Caki2 (cell line): ENCODE data around the gene SIVA1. TPM values are rescaled to one million over a fixed set of nuclear protein-coding genes. Genes with fewer than 3 reads are reported as not detected.

Experiments
- DNase-seq: peaks from one replicate; pipeline ENCODE4 v3.0.0-alpha.2; 2015; ENCODE audit warnings: low read depth
- in situ Hi-C: cut with HindIII; loops from 2 replicates; pipeline ENCODE4 v1.10.0; 2016; ENCODE audit warnings: low sequenced_read_pairs, low pct_unique_long_range_greater_than_20kb, mixed read lengths
- total RNA-seq: library from RNA; depleted of rRNA; stranded (reverse); fragments of >200 nt; shearing (Covaris generic); gene quantifications from 2 replicates; pipeline ENCODE4 v1.2.3, GENCODE V29; 2014; ENCODE audit warnings: low replicate concordance

SIVA1 gene
- total RNA-seq, 1 experiment from 2014 or later: 196 TPM

DNA sequence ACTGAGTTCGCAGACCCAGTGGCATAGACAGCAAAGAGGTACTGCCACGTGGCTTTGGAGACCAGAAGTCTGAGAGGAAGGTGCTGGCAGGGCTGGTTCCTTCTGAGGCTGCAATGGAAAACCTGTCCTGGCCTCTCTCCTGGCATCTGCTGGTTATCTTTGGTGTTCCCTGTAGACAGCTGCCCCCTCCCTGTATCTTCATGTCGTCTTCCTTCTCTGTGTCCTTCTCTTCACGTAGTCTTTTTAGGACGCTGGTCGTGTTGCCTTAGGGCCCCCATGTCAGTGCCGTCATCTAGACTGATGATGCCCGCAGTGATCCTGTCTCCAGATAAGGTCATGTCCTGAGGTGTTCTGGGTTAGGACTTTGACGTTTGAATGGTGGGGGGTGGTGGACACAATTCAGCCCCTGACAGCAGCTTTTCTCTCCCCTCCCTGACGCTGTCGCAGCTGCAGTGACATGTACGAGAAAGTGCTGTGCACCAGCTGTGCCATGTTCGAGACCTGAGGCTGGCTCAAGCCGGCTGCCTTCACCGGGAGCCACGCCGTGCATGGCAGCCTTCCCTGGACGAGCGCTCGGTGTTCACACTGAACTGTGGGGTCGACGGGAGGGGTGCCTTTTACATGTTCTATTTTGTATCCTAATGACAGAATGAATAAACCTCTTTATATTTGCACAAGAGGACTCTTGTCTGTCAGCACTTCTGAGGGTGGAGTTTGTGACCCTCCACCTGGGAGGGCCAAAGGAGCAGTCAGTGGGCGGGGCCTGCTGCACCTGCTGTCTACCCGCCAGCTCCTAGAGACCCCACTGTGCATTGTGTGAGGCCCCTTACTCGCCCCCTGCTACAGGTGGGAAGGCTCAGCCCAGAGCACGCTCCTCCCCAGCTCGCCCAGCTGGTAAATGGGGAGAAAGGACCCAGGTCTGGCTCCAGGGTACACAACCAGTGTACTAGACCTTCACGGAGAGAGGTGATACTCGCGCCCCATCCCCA lies 6.3 kb downstream of the SIVA1 start:
- no peak for DNase-seq
- in situ Hi-C loops: no loop called here

DNA sequence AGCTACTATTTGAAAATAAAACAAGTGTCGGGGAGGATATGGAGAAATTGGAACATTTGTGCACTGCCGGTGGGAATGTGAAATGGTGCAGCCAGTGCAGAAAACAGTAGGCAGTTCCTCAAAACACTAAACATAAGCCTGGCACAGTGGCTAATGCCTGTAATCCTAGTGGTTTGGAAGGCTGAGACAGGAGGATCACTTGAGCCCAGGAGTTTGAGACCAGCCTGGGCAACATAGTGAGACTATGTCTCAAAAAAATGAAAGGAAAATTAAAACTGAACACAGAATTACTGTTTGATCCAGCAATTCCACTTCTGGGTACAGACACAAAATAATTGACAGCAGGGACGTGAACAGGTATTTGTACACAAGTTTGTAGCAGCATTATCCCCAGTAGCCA lies 12.6 kb downstream of the SIVA1 start:
- in situ Hi-C loops: no loop called here
- DNase-seq: no peak

DNA sequence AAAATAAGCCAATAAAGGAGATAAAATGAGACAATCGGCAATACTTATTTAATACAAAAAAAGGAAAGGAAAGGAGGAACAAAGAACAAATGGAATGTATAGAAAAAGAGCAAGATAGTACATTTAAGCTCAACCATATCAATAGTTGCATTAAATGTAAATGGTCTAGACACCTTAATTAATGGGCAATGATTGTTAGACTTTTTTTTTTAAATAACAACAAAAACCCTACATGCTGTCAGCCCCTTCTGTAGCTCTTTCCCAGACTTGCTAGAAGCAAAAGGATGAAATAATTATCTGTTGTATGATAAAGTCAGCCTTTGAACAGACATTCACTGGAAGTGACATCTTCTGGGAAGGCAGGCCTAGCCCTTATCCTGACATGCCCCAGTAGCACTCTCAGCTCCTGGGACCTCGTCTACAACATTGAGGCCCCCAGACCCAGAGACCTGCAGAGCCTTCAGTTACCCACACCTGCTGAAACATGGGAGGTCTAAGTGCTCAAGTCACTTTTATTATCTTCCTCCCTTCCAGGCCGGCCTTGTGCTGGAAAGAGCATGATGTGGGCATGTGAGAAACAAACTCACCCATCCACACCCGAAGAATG lies 13.4 kb downstream of the SIVA1 start:
- DNase-seq: no peak
- in situ Hi-C loops: no loop called here

DNA sequence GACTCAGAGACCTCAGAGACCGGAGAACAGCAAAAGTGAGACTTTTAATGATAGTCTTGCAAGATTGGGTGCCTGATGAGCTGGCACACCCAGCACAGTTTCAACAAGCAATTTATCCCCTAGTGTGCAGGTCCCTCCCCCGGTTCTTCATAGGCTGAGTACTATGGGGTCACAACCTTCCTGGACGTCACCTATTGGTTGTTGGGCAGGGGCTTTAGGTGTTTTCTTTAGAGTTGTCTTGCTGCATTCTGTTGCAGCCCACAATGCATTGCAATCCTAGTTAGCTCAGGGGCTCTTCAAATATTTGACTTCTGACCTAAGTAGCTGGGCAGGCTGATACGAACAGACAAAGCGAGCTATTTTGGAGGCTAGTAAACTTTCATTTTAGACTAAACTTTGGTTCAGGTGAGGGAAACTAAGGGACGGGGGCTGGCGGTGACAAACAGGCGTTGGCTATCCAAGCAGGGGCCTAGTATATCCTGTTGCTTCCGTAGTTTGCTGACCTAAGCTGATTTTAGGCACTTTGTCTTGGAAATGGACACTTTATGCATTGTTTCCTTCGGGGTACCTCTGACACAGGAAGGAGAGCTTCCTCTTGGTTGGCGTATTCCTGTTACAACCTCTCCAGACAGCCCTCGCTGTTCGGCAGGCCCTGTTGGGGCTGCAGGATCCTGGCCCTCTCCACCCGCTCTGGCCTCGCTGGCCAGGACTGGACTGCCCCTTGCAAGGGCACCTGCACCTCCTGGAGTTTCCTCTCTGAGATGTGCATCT lies 14.1 kb downstream of the SIVA1 start:
- in situ Hi-C loops: no loop called here
- no peak for DNase-seq

GRCh38 chr14:104767634-104767918 lies 14.6 kb downstream of the SIVA1 start:
- DNase-seq: no peak
- in situ Hi-C loops: no loop called here

- in situ Hi-C loops: no loop called here
- DNase-seq: peak; percentile 61
Observed at GRCh38 chr14:104768437-104769323, 15.7 kb downstream of the SIVA1 start.

GRCh38 chr14:104769324-104770071 lies 16.6 kb downstream of the SIVA1 start:
- in situ Hi-C loops: no loop called here
- DNase-seq: no peak

DNA sequence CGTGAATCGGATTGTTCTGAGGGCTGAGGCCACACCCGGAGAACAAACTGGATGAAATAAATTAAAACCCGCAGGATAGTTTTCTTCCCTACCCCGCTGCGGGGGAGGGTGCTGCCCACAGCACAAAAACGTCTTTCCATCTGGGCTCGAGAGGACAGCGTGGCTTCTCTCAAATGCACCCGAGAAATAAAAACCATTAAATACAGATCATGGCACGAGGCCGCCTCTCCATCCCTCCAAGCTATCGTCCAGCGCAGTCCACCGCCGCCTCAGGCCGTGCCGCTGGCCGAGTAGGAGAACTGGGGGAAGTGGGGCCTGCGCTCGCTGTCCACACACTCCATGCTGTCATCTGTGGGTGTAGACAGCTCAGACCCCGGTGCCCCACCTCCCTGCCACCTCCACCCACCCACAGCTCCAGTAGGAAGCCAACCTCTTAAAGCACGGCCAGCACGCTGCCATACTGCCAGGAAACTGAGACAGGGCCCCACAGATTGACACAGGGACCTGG lies 17.2 kb downstream of the SIVA1 start:
- in situ Hi-C loops: no loop called here

DNA sequence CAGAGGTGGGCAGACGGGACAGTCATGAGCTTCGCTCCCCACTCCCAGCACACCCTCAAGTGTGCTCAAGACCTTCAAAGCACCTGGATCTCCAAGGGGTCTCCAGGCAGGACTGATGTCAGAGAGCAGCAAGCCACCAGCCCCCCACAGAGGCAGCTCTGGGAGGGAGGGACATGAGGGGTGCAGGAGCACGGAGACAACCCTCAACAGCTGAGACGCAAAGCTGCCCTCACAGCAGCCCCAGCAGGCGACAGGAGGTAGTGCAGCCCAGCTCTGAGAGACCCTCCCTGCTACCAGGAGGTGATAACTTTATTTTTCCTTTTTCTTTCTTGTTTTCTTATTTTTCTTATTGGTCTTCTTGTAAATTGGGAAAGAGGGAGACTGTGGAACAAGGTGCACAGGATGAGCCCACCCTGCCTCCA lies 17.9 kb downstream of the SIVA1 start:
- in situ Hi-C loops: no loop called here
- no peak for DNase-seq

More for the DNA sequence above, 17.2 kb downstream of the SIVA1 start:
- DNase-seq: no peak

DNA sequence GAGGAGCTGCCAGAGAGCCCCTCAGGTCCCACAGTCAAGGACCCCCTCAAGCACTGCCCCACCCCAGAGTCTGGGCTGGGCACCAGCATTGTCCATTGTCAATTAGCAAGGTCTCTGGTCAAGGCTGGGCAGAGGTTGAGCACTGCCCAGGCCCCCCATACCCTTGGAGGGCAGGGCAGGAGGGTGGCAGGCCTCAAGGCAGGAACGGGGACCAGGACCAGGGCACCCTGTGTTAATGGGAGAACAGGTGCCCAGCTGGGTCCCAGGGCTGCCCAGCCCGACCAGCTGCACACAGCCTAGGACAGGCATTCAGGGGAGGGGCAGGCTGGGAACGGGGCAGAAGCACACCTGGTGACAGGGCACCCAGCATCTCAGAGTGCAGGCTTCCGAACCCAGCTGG lies 18.4 kb downstream of the SIVA1 start:
- in situ Hi-C loops: no loop called here

DNA sequence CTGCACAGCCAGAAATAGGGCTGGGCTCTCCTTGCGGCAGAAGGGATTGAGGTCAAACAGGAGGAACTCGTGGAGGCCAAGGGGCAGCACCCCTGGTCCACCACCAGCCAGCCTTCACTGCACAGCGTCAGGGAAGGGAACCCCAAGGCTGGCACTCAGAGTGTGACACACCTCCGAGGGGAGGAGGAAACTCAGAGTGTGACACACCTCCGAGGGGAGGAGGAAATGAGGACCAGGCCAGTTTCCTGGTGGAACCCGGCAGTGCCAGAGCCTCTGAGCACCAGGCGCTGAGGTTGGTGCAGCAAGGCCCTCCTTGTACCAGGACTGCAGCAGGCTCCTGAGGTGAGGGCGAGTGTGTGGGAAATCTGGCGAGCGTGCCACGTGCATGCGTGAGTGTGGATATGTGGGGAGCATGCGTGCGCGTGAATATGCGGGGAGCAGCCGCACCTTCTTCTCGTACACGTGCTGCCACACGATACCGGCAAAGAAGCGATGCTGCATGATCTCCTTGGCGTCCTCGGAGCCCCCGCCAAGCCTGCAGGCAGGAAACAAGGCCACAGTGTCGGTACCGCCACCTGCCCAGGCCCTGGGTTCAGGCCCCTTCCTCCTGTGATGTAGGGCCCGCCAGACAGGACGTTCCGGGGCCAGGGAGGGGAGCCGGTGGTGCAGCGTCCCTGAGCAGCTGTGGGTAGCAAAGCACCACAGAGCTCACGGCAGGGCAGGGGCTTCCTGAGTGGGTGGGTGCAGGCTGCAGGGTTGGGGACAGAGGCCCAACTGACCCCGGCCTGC lies 19.2 kb downstream of the SIVA1 start:
- in situ Hi-C loops: no loop called here
- no peak for DNase-seq

More for the DNA sequence above, 18.4 kb downstream of the SIVA1 start:
- DNase-seq: no peak

GRCh38 chr14:104772707-104773504 lies 20.0 kb downstream of the SIVA1 start:
- in situ Hi-C loops: no loop called here
- DNase-seq: no peak

DNA sequence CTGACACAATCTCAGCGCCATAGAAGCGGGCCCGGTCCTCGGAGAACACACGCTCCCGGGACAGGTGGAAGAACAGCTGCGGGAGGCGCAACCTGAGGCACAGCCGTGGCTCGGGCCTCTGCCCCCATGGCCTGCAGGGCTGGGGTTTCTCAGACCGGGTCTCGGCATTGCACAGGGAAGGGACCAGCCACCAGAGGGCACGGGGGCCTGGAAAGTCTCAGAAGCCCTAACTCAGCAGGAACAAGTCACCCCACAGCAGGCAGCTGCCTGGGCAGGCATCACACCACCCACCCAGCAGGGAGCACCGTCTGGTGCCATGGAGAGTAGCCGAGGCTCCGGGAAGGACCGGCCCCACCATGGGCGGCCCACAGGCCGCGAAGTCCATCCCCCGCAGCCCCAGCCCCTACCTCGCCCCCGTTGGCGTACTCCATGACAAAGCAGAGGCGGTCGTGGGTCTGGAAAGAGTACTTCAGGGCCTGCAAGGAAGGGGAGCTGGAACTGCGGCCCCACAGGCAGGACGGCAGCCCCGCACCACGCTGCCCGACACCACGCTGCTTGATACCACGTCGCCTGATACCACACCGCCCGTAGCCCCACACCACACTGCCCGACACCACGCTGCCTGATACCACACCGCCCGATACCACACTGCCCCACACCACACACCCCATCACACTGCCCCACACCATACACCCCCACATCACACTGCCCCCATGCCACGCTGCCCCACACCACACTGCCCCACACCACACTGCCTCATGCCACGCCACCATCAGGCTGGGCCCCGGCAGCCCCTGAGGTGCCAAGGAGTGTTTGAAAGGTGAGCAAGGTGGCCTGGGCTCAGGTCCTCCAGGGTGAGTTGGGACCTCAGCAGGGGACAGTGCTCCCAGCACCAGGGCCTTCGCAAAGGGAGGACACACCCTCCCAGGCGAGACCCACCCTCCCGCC lies 20.8 kb downstream of the SIVA1 start:
- in situ Hi-C loops: no loop called here

GRCh38 chr14:104774453-104775072 lies 21.6 kb downstream of the SIVA1 start:
- in situ Hi-C loops: no loop called here

More for the DNA sequence above, 20.8 kb downstream of the SIVA1 start:
- DNase-seq: no peak

More at GRCh38 chr14:104774453-104775072, 21.6 kb downstream of the SIVA1 start:
- no peak for DNase-seq
